Sigmoid colon (tissue), 7 donors: ENCODE data around the gene ZDHHC22. TPM values are rescaled to one million over a fixed set of nuclear protein-coding genes. Genes with fewer than 3 reads are reported as not detected.

Source experiments
- DNase-seq: peaks from one replicate; pipeline ENCODE4 v3.0.0-alpha.2; 2019
- H3K27ac ChIP-seq, 4 donors: fragments of 200-600 bp; sonication (generic); one replicate each; pipeline ENCODE4 v1.5.1; 2016 to 2019; ENCODE audit warnings: mild to moderate bottlenecking in 1 of 4
- H3K27me3 ChIP-seq, 3 donors: fragments of 200-600 bp; sonication (generic); one replicate each; pipeline ENCODE4 v1.5.1; 2019; ENCODE audit warnings: mild to moderate bottlenecking in 1 of 3
- H3K36me3 ChIP-seq, 4 donors: fragments of 200-600 bp; sonication (generic); one replicate each; pipeline ENCODE4 v1.5.1; 2016 to 2019
- H3K4me1 ChIP-seq, 4 donors: fragments of 200-600 bp; sonication (generic); one replicate each; pipeline ENCODE4 v1.5.1; 2017 to 2019
- H3K4me3 ChIP-seq, 4 donors: fragments of 200-600 bp; sonication (generic); one replicate each; pipeline ENCODE4 v1.5.1; 2017 to 2019; ENCODE audit warnings: mild to moderate bottlenecking in 2 of 4, moderate library complexity in 1 of 4
- H3K9me3 ChIP-seq, 4 donors: fragments of 200-600 bp in 3 of 4; sonication (generic) in 3 of 4; one replicate each; pipeline versions ENCODE4 v1.5.1 to v1.6.1; 2013 to 2019
- EP300 ChIP-seq, 4 donors: sonication (generic); formaldehyde crosslinking; IDR thresholded peaks; one replicate each; pipeline ENCODE4 v1.6.1; 2017; ENCODE audit warnings: antibody characterized with exemption in 4 of 4
- POLR2A ChIP-seq, 2 donors: fragments of 450-650 bp; IDR thresholded peaks; one replicate each; pipeline ENCODE4 v1.6.1; 2016; ENCODE audit warnings: antibody characterized with exemption in 2 of 2, mild to moderate bottlenecking in 2 of 2, moderate library complexity in 2 of 2
- POLR2AphosphoS5 ChIP-seq, 4 donors: sonication (generic); formaldehyde crosslinking; IDR thresholded peaks; one replicate each; pipeline ENCODE4 v1.6.1; 2017; ENCODE audit warnings: antibody characterized with exemption in 4 of 4
- WGBS, 2 donors: extraction: QIAGEN DNeasy Blood & Tissue Kit; methylation state at CpG; one replicate each; pipeline ENCODE4 v1.1.7; 2013; 5-methylcytosine and 5-hydroxymethylcytosine counted together
- intact Hi-C: fragments of 100-400 bp; cut with DNase I; formaldehyde crosslinking; loops from one replicate; pipeline ENCODE4 v1.15.1; 2023
- polyA plus RNA-seq, 3 donors: library from polyadenylated mRNA; stranded (reverse); fragments of 200-250 nt; gene quantifications; one replicate each; pipeline ENCODE4 v1.2.3, GENCODE V29; 2013
- total RNA-seq, 4 donors: library from RNA; depleted of rRNA; stranded (reverse); fragments of >200 nt; gene quantifications; one replicate each; pipeline ENCODE4 v1.1.0, GENCODE V29; 2016
- TF ChIP-seq, protein P1 (sequence below), 4 experiments: fragments of 450-650 bp in 3 of 4; fragments of 200-600 bp in 1 of 4; IDR thresholded peaks; one replicate each; pipeline ENCODE4 v1.5.1; 2016 to 2019; ENCODE audit warnings: antibody characterized with exemption in 4 of 4, mild to moderate bottlenecking in 3 of 4, moderate library complexity in 2 of 4
- donor health status: healthy with polysubstance abuse.
- donor health status: Bipolar disorder and iron deficiency.
- donor health status: healthy.

Gene ZDHHC22
- total and polyA plus RNA-seq, 7 donors, result 0.49 to 1.9 (median 0.95) TPM; not detected in 2

DNA sequence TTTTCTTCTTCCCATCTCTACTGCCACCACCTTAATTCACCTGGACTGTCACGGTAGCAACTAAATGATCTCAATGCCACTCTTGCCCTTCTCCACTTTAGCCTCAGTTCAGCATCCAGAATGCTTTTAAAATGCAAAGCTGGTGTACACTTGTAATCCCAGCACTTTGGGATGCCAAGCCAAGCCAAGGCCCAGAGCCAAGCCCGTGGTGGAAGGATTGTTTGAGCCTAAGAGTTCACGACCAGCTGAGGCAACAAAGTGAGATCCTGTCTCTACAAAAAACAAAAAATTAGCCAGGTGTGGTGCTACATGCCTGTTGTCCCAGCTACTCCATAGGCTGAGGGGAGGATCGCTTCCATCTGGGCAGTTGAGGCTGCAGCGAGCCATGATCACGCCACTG is 37.6 kb downstream of the ZDHHC22 start:
- TF ChIP-seq, protein P1, sequence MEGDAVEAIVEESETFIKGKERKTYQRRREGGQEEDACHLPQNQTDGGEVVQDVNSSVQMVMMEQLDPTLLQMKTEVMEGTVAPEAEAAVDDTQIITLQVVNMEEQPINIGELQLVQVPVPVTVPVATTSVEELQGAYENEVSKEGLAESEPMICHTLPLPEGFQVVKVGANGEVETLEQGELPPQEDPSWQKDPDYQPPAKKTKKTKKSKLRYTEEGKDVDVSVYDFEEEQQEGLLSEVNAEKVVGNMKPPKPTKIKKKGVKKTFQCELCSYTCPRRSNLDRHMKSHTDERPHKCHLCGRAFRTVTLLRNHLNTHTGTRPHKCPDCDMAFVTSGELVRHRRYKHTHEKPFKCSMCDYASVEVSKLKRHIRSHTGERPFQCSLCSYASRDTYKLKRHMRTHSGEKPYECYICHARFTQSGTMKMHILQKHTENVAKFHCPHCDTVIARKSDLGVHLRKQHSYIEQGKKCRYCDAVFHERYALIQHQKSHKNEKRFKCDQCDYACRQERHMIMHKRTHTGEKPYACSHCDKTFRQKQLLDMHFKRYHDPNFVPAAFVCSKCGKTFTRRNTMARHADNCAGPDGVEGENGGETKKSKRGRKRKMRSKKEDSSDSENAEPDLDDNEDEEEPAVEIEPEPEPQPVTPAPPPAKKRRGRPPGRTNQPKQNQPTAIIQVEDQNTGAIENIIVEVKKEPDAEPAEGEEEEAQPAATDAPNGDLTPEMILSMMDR (IDR thresholded peaks at IDR 0.05), result no peak
- TF ChIP-seq POLR2A (IDR thresholded peaks at IDR 0.05) (no peak), EP300 (IDR thresholded peaks at IDR 0.05) (no peak), POLR2AphosphoS5 (IDR thresholded peaks at IDR 0.05) (no peak)
- no peak for DNase-seq
- no peaks in the 10 kb centered on the region for H3K27me3 ChIP-seq

DNA sequence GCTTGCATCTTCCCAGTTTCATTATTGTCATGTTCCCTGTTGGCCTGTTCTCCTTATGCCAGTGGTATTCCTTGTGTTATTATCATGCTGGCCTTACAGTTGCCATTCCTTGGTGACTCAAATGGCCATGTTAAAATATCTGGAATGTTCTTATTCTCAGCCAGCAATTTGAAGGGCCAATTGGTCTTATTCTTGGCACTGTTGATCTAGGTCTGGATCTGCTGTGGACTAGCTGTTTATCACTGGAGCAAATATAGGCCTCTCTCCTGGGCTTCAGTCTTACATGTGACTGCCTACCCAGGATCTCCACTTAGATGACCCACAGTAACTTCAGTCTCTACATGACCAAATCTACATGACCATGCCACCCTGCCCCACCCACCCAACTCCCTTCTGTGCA is 38.1 kb downstream of the ZDHHC22 start:
- Histone ChIP-seq H3K4me1 (peaks cover 0 to 95% (median 86%) of the 10 kb centered on the region in 4 donors), H3K4me3 (no peak overlapping the region), H3K27me3 (no peaks in the 10 kb centered on the region), H3K27ac (peak overlapping the region; percentile 65 to 100 (median 93)), H3K9me3 (no peaks in the 10 kb centered on the region), H3K36me3 (peaks cover 0 to 28% (median 12%) of the 10 kb centered on the region in 4 donors)
- DNase-seq, result no peak
- intact Hi-C loops, result no loop called here
- no peak for TF ChIP-seq POLR2A (IDR thresholded peaks at IDR 0.05)
- TF ChIP-seq, protein P1 (IDR thresholded peaks at IDR 0.05), result no peak
- peak in 3 of 4 donors; percentile 23 to 37 (median 23) for TF ChIP-seq POLR2AphosphoS5 (IDR thresholded peaks at IDR 0.05)
- TF ChIP-seq EP300 (IDR thresholded peaks at IDR 0.05), result no peak

More for the DNA sequence above, 37.6 kb downstream of the ZDHHC22 start:
- Histone ChIP-seq H3K4me3 (no peak overlapping the region), H3K27ac (peak overlapping the region; percentile 65 to 100 (median 93)), H3K9me3 (no peaks in the 10 kb centered on the region), H3K36me3 (peaks cover 0 to 33% (median 13%) of the 10 kb centered on the region in 4 donors), H3K4me1 (peaks cover 0 to 94% (median 87%) of the 10 kb centered on the region in 4 donors)
- 92% methylated on average over 6 of the region's 6 CpGs for WGBS, 2 donors
- intact Hi-C loops, result no loop called here

DNA sequence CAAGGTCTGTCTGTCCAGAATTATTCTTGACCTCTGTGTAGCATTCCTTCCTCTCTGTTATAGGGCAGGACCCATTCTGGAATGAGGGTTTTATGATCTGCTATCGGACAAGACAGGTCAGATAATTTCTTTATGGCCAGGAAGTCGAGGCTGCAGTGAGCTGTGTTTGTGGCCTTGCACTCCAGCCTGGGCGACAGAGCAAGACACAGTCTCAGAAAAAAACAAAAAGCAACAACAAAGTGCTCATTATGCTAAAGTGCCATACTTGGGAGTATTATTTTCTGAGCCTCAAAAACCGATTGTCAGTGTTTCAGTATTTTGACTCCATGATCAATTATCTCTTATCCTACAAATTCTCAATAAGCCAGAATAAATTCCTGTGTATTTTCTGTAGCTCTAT is 39.4 kb downstream of the ZDHHC22 start:
- Histone ChIP-seq H3K36me3 (peaks cover 0 to 15% (median 6%) of the 10 kb centered on the region in 4 donors), H3K27ac (peak overlapping the region; percentile 90 to 100 (median 96)), H3K4me1 (peaks cover 0 to 89% (median 80%) of the 10 kb centered on the region in 4 donors), H3K27me3 (no peaks in the 10 kb centered on the region), H3K4me3 (no peak overlapping the region), H3K9me3 (no peaks in the 10 kb centered on the region)
- intact Hi-C loops, result no loop called here
- 17 to 62% methylated on average over 4 of the region's 4 CpGs for WGBS, 2 donors
- TF ChIP-seq EP300 (IDR thresholded peaks at IDR 0.05), result no peak
- TF ChIP-seq POLR2AphosphoS5 (IDR thresholded peaks at IDR 0.05), result no peak
- no peak for DNase-seq

DNA sequence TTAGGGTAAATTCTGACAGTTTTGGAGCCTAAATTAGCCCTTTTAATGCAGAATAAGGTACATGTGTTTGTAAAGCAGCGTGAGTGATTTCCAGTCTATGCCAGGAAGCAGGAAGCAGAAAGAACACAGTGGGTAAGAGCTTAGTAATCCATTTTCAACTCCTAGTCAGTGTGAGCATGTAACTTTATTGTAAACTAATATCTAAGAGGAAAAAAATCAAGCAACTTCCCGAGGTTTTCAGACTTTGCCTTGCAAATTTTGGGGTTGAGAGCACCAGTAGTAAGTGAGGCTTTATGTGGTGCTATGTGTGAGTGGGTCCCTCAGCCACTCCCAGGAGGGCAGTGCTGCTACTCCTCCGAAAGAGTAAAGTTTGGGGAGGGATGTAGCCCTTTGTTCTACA is 40.6 kb downstream of the ZDHHC22 start:
- DNase-seq, result no peak
- Histone ChIP-seq H3K27me3 (no peaks in the 10 kb centered on the region), H3K4me1 (peaks cover 0 to 86% (median 79%) of the 10 kb centered on the region in 4 donors), H3K36me3 (peaks cover 0 to 3% (median under 1%) of the 10 kb centered on the region in 4 donors), H3K27ac (peak overlapping the region; percentile 90 to 100 (median 96)), H3K4me3 (peak overlapping the region in 1 of 4 donors; percentile 92), H3K9me3 (no peaks in the 10 kb centered on the region)
- intact Hi-C loops, result no loop called here
- WGBS, 2 donors, result 46 to 60% methylated on average over 3 of the region's 3 CpGs
- TF ChIP-seq POLR2A (IDR thresholded peaks at IDR 0.05) (no peak), EP300 (IDR thresholded peaks at IDR 0.05) (no peak), POLR2AphosphoS5 (IDR thresholded peaks at IDR 0.05) (no peak)
- TF ChIP-seq, protein P1 (IDR thresholded peaks at IDR 0.05), result no peak

DNA sequence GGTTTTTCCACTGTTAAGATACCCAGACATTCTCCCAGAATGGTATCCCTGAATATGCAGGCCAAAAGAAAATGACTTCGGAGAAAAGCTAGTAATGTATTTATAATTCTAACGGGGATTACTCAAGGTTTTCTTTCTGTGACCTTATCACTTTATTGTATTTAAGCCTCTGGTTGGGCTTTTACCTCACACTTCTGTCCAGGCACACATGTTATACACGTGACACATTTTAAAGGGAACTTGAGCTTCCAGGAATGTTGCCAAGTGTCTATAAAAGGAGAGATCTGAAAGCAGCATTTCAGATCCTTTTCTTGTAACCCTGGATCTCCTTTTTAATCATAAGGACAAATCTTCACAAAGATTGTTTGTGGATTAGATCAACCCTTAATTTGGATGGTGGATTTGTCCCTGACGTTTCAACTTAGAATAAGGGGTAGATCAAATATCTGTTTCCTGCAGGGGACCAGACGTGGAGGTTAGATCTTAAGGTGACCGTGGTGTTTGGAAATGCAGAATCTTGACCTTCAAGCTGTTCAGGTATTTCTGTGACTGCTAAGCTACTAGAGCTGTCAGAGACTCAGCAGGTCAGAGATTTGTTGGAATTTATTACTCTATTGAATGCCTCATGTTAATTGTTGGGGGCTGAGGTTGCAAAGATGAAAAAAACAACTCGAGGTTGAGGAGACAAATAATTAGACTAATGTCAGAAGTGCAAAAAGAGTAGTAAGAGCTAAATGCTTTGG is 42.0 kb downstream of the ZDHHC22 start:
- Histone ChIP-seq H3K4me1 (peaks cover 0 to 73% (median 67%) of the 10 kb centered on the region in 4 donors), H3K27me3 (no peaks in the 10 kb centered on the region), H3K27ac (peak overlapping the region; percentile 90 to 100 (median 96)), H3K4me3 (peak overlapping the region; percentile 67 to 92 (median 86)), H3K36me3 (no peaks in the 10 kb centered on the region), H3K9me3 (no peaks in the 10 kb centered on the region)
- DNase-seq, result no peak
- TF ChIP-seq POLR2AphosphoS5 (IDR thresholded peaks at IDR 0.05), result peak; percentile 27 to 77 (median 44)
- TF ChIP-seq EP300 (IDR thresholded peaks at IDR 0.05), result peak; percentile 29 to 81 (median 32)
- TF ChIP-seq, protein P1 (IDR thresholded peaks at IDR 0.05), result no peak
- TF ChIP-seq POLR2A (IDR thresholded peaks at IDR 0.05), result peak in 1 of 2 donors; percentile 1
- intact Hi-C loops, result loop anchor here (5.0 kb wide), 3 partner anchors 57 to 223 kb away; partner anchors contain the start of genes GSTZ1 and POMT2
- WGBS, 2 donors, result 20 to 47% methylated on average over 7 of the region's 7 CpGs
